ENCODE measurements around the gene TMEM63A.

DNA sequence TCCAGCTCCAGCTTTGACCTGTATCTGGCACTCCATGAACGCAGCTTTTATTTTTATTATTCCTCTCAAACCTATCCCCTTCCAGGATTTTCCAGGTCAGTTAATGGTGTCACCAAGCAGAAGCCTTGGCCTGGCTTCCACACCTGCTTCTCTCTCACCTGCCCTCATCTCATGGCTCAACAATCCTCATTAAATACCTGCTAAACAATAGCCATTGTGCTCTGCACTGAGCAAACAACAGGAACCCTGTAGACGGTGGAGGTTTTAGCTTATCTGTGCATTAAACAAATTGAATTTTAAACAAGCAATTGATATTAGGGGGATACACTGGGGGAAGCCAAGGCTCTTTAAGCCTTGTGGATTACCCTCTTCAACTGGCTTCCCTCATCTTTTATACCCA, 26.6 kb upstream of the TMEM63A start:
- TF ChIP-seq GATA3 (IDR thresholded peaks at IDR 0.05; ENCODE audit: low read depth, low read length) (no peak), GATA2 (IDR thresholded peaks at IDR 0.05; ENCODE audit: low read depth, low read length) (no peak)
